Measurements from ENCODE around the gene RPS23. TPM values are rescaled to one million over a fixed set of nuclear protein-coding genes. Genes with fewer than 3 reads are reported as not detected.
"Not testable (repeated sequence)": the region's sequence is repeated elsewhere in the genome, so short reads cannot be mapped to it uniquely, and the experiment has no call there.

The RPS23 gene
- polyA plus RNA-seq, 12 donors, result 742 to 3,608 (median 3,193) TPM

DNA sequence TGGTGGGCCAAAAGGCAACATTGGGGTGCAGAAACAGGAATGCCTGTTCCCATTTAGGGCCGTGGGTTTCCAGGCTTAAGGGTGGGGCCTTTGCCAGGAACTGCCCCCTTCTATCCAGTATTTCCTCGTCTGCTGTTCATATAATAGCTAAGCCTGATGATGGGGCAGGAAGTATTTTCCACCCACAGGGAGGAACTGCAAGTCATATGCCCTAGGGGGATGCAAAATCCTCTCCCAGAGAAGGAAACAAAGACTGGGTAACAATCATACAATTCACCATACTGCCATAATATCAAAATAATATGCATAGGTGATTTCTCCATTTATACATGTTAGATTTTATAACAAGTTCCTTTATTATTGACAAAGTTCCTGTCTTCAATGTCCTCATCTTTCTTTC is 20.5 kb upstream of the RPS23 start:
- no peak for DNase-seq

DNA sequence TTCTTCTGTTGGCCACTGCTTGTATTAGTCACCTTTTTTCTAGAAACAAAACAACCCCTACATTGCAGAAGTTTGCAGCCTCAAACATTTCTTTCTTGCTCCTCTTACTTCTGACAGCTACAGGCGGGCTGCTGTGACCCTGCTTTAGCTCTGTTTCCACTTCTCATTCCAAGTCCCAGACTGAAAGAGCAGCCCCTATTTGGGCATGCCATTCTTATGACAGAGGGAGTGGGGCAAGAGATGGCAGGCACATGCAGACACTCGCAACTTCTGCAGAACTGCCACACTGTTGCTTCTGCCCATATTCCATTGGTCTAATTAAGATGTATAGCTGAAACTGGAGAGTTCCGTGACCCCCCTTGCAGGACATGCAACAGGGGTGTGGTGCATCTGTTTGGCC is 19.6 kb upstream of the RPS23 start:
- no peak for DNase-seq

DNA sequence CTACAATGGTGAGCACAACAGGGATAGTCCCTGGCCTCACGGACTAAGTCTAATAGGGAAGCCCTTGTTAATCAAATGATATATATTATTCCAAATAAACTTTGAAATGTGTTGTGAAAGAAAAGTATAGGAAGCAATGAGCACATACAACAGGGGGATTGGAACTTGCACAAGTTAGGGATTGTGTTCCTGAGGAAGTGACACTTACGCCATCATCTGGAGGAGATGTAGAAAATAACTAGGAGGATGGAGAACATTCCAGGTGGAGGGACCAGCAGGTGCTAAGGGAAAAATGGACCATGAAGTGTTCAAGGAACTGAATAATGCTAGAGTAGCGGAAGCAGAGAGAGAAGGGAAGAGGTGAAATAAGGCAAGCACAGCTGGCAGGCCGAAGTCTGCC is 18.8 kb upstream of the RPS23 start:
- DNase-seq, result no peak

DNA sequence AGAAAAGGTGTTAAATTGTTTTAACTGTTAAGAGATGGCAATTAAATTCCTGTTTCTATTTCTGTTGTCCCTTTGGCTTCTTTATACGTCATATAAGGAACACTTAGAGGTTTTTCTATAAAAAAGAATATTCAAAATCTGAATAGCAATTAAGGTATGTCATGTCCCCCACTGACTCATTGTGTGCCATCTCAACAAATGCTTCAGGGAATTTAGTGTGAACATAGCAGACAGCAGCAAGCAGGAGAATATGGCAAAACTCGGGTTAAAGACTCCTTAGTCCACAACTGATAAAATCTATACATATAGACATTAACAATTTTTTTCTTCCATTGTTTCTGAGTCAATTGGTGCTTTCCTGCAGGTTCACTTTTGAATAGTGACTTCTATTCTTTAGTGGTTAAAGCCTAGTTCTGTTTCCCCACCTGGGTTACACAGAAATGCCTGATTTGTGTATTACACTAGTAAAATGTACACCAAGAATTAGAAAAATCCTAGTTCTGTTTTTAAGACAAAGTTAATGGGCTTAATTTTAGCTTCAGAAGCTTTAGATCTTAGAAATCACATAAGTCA is 17.9 kb upstream of the RPS23 start:
- DNase-seq, result no peak

DNA sequence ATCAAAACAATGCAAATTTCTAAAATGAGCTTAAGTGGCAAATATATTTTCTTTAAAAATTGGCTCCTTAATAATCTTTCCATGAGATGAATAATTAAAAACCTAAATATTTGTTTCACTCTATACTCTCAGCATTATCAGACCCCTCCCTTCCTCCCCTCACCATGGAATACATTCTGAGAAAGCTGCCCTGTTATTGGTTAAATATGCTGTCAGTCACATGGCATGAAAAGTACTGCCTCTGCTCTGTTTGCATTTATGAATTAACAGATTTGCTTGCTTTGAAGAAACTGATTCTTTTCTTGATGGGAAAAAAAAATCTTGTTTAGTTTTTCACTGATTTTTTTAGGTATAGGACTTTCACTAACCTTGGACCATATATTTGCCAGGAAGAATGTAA is 17.0 kb upstream of the RPS23 start:
- DNase-seq, result no peak

DNA sequence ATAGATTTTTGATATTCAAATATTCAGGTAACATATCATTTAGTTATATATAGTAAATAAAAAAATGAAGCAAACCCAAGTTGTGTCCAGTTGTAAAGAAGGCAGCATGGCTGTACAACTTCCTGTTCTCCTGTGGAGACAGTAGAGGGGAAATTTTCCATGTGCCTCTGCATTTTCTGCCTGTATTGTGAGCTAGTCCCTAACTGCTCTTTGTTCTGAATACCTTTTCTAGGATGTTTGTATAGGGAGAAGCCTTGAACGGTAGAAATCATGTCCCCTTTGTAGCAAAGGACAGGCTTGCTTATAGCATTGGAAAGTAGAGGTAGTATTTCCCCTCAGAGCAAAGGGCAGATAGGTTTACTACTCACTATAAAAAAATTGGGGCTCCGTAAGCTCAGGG is 13.3 kb upstream of the RPS23 start:
- no peak for DNase-seq

DNA sequence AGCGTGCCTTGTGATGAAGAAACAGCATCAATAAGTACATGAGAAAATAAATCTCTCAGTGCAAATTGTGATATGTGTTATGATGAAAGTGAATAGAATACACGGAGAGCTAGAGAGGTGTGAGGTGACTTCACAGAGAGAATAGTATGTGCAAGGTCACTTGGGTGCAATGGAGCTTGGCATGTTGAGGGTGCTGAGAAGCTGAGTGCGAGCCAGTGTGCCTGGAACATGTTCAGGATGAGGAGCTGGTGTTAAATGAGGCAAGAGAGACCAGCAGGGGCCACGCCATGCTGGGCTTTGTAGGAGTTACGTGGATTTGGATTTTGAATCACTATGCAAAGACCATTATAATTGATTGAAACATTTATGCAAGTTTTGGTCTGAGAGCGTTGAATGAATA is 12.8 kb upstream of the RPS23 start:
- no peak for DNase-seq

DNA sequence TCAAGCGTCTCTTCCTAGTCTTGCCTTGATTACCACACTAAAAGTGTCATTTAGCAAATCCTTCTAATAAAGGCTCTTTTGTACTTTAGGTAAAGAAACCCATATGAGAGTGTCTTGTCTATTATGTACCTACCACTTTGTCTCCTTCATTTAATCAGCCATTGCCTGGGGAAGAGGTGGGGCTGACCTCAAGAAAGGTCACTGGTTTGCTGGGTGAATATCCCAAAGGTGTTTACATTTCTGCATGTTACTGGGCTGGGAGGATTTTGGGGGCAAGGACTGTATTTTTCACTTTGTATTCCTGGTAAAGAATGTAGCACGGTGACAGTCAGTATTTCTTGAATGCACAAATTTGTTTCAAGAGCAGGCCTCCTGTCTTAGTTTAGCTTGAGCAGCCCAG is 11.9 kb upstream of the RPS23 start:
- no peak for DNase-seq

DNA sequence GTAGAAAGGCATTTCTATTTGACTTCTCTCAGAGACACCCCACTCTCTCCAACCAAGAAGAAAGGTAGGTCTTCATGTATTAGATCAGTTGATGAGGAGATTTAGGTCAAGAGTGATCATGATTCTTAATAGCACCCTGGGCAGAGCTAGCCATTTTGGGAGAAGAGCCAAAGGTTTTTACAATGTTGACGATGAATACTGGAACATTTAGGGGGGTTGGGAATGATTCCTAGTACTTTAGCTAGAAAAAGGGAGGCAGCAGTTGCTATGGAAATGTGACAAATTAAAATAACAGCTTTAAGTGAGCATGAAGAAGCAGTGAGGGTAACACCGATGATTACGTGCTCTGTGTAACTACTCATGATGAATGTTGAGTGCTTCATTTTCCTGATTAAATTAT is 9.5 kb upstream of the RPS23 start:
- no peak for DNase-seq

DNA sequence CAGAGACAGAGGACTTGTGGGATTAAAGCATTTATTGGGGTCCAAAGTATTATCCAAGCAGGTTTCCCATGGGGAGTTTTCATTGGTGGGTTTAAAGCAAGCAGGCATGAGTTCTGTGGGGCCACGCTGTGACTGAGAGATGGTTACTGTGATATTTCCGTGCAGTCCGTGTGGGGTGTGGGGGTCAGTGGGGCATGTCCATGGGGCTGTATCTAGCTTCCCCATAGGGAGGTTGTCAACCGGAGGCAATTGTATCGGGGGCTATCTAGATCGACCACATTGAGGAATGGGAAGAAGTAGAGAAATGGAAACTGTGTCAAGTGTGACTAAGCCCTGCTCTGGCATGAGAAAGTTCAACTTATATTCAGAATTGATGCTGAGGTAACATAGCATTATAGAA is 7.1 kb upstream of the RPS23 start:
- no peak for DNase-seq

DNA sequence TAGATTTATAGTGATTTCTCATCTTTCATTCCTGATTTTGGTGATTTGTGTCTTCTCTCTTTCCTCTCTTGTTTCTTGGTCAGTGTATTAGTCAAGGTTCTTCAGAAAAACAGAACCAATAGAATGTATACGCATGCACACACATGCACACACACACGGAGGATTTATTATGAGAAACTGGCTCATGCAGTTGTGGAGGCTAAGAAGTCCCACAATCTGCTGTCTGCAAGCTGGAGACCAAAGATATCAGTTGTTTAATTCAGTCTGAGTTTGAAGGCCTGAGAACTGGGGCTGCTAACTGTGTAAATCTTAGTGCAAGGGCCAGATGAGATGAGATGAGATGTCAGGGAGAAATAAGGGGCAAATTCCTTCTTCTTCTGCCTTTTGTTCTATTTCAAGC is 5.7 kb upstream of the RPS23 start:
- DNase-seq, result no peak

DNA sequence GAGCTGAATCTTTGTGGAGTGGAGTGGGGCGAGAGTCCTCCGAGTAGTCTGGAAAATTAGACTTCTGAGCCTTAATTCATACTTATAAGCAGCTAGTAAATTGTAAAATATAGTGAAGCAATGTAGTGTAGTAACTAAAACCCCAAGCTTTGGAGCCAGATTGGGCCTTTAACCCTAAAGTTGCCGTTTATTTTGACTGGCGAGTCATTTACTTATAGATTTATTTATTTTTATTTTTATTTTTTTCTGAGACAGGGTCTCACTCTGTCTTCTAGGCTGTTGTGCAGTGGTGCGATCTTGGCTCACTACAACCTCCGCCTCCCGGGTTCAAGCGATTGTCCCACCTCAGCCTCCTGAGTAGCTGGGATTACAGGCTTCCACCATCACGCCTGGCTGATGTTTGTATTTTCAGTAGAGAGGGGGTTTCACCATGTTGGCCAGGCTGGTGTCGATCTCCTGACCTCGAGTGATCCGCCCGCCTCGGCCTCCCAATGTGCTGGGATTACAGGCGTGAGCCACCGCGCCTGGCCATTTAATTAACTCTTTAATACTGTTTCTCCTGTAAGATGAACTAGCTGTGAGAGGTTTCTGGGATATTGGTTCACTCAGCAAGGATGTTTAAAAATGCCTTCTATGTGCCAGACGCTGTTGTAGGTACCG is 687 bp upstream of the RPS23 start:
- DNase-seq, result no peak

DNA sequence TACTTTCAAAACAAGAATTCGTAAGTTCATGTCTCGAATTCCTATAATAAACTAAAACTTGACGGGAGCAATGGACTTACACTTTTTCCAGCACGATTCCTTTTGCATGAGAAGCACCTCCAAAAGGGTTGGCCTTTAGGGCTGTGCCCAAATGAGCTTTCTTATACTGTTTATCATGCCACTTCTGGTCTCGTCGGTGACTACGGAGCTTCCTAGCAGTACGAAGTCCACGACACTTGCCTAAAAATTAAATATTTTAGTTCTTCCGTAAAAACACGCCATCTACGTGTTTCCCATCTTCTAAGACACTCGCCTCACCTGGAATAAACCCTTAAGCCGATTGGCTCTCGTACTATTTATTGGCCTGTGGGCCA is 554 bp downstream of the RPS23 start:
- no peak for DNase-seq

DNA sequence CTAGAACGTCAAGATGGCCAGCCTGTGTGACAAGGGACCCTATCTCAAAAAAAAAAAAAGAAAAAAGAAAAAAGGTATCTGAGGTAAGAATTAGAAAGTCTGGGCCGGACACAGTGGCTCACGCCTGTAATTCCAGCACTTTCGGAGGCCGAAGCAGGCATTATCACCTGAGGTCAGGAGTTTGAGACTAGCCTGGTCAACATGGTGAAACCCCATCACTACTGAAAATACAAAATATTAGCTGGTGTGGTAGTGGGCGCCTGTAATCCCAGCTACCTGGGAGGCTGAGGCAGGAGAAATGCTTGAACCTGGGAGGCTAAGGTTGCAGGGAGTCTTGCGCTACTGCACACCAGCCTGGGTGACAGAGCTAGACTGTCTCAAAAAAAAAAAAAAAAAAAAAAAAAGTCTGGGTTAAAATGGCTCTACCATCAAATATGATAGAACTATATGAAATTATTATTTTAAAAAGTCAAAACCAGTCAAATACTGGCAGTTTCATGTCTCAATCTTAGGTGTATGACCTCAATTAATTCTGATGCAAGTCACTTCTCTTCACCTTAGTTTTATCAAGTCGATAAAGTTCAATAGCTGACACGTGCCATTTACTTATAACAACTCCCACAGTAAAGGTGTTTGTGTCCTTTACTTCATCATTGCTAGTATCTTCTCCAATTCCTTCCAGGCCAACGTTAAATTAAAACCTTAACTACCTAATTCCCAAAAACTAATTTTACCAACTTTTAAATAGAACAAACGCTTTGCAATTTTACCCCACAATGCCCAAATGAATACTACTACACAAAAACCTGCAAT is 1.1 kb downstream of the RPS23 start:
- DNase-seq, result no peak

DNA sequence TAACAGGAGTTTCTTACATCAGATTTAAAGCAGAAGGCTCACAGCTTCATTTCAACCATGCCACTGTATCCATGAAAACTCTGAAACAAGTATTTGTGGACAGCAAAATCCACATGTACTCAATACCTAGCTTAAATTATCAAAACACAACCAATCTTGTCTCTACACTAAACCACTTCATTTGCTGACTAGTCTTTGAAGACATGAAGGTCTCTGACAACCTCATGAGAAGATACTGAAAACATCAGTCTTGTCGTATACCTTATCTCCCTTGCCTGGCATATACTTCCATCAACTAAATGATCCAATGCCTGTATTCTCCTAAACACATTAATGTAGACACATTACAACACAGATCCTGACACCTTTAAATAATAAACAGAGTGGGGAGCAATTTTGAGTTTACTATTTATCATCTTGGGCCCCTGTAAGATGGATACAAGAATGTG is 2.9 kb downstream of the RPS23 start:
- DNase-seq, result no peak

DNA sequence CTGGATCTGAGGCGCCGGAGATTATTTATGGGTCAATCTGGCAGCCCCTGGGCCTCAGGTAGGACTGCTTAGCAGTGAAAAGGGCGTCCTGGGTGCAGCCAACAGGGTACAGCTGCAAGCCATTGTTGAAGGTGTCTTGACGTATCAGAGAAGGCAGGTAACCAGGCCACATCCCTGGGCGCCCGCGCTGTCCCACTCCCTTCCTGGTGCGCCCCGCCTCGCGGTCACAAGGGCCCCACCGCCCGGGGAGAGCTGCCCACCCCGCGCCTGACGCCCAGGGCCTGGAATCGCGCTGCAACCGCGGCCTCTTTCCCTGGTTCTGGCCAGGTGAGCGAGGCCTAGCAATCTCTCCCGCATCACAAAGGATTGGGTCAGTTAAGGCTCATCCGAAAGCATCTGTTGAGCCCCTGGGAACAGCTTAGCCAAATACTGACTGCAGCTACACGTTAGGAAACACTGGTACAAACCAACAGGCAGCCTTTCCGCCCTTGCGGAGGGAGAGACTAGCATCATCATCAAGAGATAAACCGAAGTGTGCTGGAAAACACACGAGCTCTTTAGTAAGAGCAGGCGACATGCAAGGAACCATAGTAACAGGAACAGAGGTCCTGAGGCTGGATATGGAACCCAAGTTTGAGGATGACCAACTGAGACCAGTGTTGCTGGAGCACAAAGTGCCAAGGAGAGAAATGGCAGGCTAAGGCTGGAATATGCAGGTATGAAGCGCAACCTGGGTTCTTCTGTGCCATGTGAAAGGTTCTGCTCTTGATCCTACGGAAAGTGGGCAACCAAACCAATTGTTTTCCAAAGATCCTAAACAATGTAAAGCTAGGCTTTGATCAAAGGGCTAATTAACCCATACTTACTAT is 3.6 kb downstream of the RPS23 start:
- no peak for DNase-seq

DNA sequence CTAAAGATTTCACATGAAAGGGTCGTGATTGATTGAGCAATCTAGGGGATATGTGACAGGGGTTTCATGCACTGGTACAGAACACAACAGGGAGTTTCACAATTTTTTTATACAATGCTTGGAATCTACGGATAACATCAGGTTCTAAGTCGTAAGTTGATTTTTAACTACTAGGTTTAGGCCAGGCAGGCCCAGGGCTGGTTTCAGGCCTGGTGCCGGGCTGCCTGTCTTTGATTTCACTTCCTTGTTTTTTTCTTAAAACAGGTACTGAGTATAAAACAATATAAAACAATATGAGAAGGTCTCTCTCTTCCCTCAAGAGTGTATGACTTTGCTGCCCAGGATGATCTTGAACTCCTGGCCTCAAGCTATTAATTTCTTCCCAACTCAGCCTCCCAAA is 4.7 kb downstream of the RPS23 start:
- not testable (repeated sequence) for DNase-seq

DNA sequence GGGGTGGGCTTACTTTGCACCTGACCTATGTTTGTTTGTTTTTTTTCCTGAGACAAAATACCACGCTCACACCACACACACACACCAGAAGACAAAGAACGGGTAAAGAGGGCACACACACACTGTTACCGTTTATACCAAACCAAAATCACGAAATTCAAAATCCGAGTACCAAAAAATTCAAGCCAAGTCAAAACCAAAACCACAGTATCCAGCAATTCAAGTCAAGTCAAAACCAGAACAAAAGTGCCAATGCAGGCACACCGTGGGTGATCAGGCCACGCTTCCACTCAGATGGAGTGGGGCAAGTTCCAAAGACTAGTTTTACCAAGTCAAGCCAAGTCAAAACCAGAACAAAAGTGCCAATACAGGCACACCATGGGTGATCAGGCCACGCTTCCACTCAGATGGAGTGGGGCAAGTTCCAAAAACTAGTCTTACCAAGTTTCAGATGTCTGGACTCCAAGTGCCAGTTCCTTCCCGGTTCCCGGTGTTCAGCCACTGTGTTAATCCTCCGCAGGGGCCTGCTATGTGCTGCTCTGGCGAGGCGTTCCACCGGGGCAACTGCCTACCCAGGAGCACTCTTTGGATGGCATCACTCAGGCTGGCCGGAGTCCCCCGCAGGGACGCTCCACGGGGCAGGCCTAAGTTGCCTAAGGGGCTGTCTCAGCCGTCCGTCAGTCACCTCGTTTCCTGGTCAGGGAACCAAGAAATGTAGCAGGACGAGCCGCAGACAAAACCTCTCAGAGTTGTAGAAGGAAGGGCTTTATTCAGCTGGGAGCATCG is 5.4 kb downstream of the RPS23 start:
- DNase-seq, result not testable (repeated sequence)

DNA sequence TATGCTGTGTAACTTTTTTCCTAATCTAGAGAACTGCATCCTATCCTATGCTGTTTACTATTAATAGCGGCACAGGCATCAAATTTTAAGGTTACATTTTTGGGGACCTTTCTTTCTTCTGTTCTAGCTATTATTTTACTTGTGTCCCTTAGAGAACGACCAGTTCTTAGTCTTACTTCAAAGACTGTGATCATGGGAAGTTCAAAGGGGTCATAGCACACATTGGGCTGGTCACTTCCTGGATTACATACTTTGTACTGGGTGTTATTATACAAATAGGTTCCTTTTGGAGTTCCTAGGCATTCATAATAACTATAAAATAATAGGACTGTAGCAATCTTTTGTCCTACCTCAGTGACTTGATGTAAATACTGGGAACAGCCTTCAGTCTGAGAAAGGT is 8.8 kb downstream of the RPS23 start:
- not testable (repeated sequence) for DNase-seq

DNA sequence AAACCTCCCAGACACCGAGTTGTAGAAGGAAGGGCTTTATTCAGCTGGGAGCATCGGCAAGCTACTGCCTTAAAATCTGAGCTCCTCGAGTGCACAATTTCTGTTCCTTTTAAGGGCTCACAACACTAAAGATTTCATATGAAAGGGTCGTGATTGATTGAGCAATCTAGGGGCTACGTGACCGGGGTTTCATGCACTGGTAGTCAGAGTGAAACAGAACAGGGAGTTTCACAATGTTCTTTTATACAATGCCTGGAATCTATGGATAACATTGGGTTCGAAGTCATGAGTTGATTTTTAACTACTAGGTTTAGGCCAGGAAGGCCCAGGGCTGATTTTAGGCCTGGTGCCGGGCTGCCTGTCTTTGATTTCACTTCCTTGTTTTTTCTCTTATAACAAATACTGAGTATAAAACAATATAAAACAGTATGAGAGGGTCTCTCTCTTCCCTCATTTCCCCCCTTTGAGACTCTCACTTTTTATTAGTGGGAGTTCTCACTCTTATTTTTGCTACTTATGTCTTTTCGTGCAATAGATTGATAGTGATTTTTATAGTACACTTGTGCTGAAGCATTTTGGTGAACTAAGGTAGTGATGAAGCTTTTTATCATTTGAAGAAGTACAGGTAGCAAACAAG is 10.7 kb downstream of the RPS23 start:
- not testable (repeated sequence) for DNase-seq

DNA sequence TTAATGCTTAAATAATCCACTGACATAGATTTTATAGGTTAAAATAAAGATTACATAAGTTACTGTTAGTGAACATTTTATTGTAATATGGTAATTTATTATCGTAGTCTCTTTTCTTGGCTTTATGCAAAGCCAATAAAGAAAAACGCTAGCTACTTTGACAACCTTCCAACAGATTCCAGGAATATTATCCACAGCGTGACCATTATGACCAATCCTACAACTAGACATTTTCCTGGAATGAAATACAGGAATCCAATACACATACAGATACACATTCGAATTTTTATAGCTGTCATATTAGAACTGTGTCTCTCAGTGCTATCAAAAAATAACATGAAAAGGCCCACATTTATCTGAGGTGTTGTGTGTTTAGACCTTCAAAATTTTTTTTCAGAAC is 13.1 kb downstream of the RPS23 start:
- peak; percentile 59 for DNase-seq

Measured in muscle of arm (tissue), 12 donors.